Adipose tissue (tissue), 3 donors: Measurements from ENCODE around the gene MYBPHL. TPM values are rescaled to one million over a fixed set of nuclear protein-coding genes. Genes with fewer than 3 reads are reported as not detected.

Experiments used
- H3K27ac ChIP-seq: one replicate; pipeline ENCODE4 v1.5.1; 2013; ENCODE audit warnings: low read depth, low read length
- WGBS, 3 donors: extraction: QIAGEN DNeasy Blood & Tissue Kit; methylation state at CpG; one replicate each; pipeline ENCODE4 v1.1.7; 2013; 5-methylcytosine and 5-hydroxymethylcytosine counted together
- polyA plus RNA-seq, 3 donors: library from polyadenylated mRNA; stranded (reverse); fragments of 200-250 nt; gene quantifications; one replicate each; pipeline ENCODE4 v1.2.3, GENCODE V29; 2013
- donor health status: healthy with polysubstance abuse.
- donor health status: Bipolar disorder and iron deficiency.
- donor health status: healthy.

MYBPHL gene
- polyA plus RNA-seq, 3 donors = 0.06 to 0.34 (median 0.19) TPM

- no peak within 1 kb of the TSS for H3K27ac ChIP-seq
- 14 to 20% (median 15%) methylated on average over 32 to 49 of the region's 49 CpGs for WGBS, 3 donors
Observed at GRCh38 chr1:109248797-109249629, 57.8 kb downstream of the MYBPHL start, which contains the start of gene CELSR2. Gene CELSR2, plus strand, starts transcription at chr1:109249539. Its CDS starts 541 bp downstream, at chr1:109250080.

- H3K27ac ChIP-seq = no peak overlapping the region
- 94 to 98% (median 98%) methylated on average over 7 of the region's 7 CpGs for WGBS, 3 donors
Observed at GRCh38 chr1:109248444-109248796, 58.4 kb downstream of the MYBPHL start.

- 91 to 94% (median 92%) methylated on average over 8 of the region's 8 CpGs for WGBS, 3 donors
- H3K27ac ChIP-seq = no peak overlapping the region
Observed at GRCh38 chr1:109247401-109248365, 59.1 kb downstream of the MYBPHL start.

- whole genome bisulfite sequencing, 3 donors = 83 to 90% (median 85%) methylated on average over 7 of the region's 7 CpGs
- no peak overlapping the region for H3K27ac ChIP-seq
Observed at GRCh38 chr1:109246141-109246551, 60.7 kb downstream of the MYBPHL start.

GRCh38 chr1:109243860-109244552, 62.8 kb downstream of the MYBPHL start:
- no peak overlapping the region for H3K27ac ChIP-seq
- 82 to 91% (median 86%) methylated on average over 8 of the region's 8 CpGs for WGBS, 3 donors

DNA sequence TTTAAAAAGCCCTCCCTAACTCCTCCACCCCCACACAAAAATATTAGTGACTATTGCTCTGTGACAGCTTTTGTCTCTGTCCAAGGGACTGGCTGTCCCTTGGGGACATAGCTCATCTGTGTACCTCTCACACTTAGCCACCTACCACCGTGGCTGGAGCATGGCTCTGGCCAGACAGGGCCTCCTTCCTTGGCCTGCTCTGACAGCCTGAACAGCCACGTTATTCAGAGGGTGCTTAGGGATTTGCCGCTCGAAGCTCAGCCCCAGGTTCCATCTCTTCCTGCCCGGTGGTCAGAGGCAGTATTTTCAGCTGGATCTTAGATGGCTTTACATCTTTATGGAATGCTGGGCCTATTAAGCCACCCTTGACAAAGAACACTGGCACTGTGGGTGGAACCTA, 63.6 kb downstream of the MYBPHL start:
- 62 to 73% (median 71%) methylated on average over 5 of the region's 5 CpGs for WGBS, 3 donors
- H3K27ac ChIP-seq = no peak overlapping the region

- 39 to 64% (median 48%) methylated on average over 7 of the region's 7 CpGs for WGBS, 3 donors
- no peak overlapping the region for H3K27ac ChIP-seq
Observed at GRCh38 chr1:109242387-109242786, 64.4 kb downstream of the MYBPHL start.

Other genes starting within 250 kb of the MYBPHL start
- 10 to 100 TPM; 12.8 to 51.7 (median 41.7) TPM for gene TAF13, start 231.0 kb downstream of the MYBPHL start, polyA plus RNA-seq
- 10 to 100 TPM; 15.4 to 25.5 (median 18.8) TPM for gene TMEM167B, start 216.2 kb downstream of the MYBPHL start, polyA plus RNA-seq
- gene ELAPOR1, start 192.9 kb downstream of the MYBPHL start, polyA plus RNA-seq = 10 to 100 TPM in 1 of 3 donors, 1 to 10 TPM in 1, under 1 TPM in 1; 0.79 to 71.0 (median 6.1) TPM
- gene SARS1, start 93.1 kb downstream of the MYBPHL start, polyA plus RNA-seq = 100 to 1,000 TPM in 2 of 3 donors, 10 to 100 TPM in 1; 84.3 to 132 (median 116) TPM
- 1 to 10 TPM in 1 of 3 donors, under 1 TPM in 2; 0.67 to 2.3 (median 0.94) TPM for gene CELSR2, start 57.5 kb downstream of the MYBPHL start, polyA plus RNA-seq
- 1 to 10 TPM in 2 of 3 donors, under 1 TPM in 1; 0.98 to 2.9 (median 1.1) TPM for gene PSRC1, start 23.9 kb downstream of the MYBPHL start, polyA plus RNA-seq
- 10 to 100 TPM; 13.2 to 47.9 (median 24.6) TPM for gene SORT1, start 90.9 kb upstream of the MYBPHL start, polyA plus RNA-seq
- 10 to 100 TPM; 28.5 to 47.2 (median 33.9) TPM for gene PSMA5, start 119.4 kb upstream of the MYBPHL start, polyA plus RNA-seq
- gene SYPL2, start 159.5 kb upstream of the MYBPHL start, polyA plus RNA-seq = 1 to 10 TPM; 1.2 to 2.5 (median 2.1) TPM
- gene ATXN7L2, start 176.9 kb upstream of the MYBPHL start, polyA plus RNA-seq = 1 to 10 TPM; 2.6 to 4.0 (median 3.2) TPM
- gene CYB561D1, start 187.1 kb upstream of the MYBPHL start, polyA plus RNA-seq = 1 to 10 TPM; 4.8 to 9.1 (median 5.0) TPM
- 1 to 10 TPM; 2.1 to 3.8 (median 2.5) TPM for gene AMIGO1, start 202.7 kb upstream of the MYBPHL start, polyA plus RNA-seq
- not detected for gene GPR61, start 232.9 kb upstream of the MYBPHL start, polyA plus RNA-seq
- 1 to 10 TPM; 2.5 to 4.8 (median 4.1) TPM for gene GNAI3, start 241.6 kb upstream of the MYBPHL start, polyA plus RNA-seq